HG03565 (cell line): Measurements from ENCODE around the gene OLIG2.

Source experiments
- ATAC-seq: cut with Tn5 transposase; IDR thresholded peaks from one replicate; pipeline ENCODE4 v1.9.1; 2021; ENCODE audit warnings: mild to moderate bottlenecking, moderate library complexity; ENCODE audit not compliant: unreplicated experiment

Gene OLIG2

DNA sequence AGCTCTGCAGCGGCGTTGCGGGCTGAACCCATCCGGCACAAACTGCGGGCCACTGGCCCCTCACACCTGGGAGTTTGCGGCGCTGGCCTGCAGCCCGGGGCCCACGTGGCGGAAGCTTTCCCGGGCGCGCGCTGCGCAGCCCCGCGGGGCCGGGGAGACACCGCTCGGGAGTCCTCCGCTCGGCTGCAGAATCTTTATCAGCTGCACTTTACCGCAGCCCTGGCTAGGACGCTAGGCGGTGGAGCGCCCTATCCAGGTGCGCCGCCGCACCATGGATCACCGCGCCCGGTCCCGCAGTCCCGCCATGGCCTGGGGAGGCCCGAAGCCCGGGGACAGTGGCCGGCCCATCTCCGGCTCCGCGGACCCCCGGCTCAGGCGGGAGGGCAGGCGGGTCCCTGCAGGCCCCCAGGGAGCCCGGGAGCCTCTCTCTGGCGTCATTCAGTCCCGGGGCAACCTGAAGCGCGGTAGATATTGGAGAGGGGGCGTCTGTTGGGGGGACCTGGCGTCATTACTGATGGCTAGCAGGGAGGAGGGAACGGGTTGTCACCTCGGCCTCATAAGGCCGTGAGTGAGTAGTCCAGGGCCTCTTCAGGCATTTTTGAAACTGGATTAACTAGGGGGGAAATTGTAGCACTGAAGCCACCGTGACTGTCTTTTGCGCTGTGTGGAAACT is 5.7 kb upstream of the OLIG2 start:
- no peak for ATAC-seq

DNA sequence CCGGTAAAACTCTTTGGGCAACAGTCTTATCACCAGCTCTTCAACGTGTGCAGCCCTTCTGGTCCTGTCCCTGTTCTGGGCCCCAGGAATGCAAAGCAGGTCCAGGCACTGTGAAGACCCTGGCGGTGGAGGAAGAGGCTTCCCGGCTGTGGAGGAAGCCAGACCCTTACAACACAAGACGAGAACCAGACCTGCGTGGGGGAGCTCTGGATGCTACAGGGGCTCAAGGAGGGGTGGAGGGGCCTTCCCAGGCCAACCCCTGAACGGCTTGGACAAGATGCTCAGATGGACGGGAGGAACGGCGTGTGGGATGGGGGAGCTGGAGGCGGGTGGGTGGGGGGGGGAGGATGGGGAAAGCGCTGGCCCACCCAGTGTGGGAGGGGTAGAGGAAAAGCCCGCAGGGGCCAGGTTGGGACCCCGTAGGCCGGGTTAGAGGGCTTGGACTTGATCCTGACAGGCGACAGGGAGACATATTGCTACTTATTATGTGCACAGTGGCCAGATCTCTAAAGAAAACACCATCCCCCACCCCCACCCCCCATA is 5.1 kb upstream of the OLIG2 start:
- no peak for ATAC-seq

DNA sequence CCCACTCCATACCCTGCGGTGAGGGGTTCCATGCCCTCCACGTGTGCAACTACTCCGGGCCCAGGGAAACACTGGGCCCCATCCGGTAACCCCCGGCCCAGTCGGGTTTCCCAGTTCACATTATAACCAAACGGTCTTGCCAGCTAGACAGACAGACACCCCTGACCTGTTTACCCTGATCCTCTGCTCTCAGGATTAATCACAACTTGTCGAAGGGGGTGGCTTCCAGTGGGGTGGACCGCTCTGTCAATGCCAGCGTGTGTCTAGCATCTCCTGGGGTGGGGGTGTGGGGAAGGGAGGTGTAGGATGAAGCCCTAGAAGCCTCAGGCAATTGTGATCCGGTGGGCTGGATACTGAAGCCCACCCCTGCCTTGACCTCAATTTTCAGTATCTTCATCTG is 4.6 kb upstream of the OLIG2 start:
- ATAC-seq, result no peak

DNA sequence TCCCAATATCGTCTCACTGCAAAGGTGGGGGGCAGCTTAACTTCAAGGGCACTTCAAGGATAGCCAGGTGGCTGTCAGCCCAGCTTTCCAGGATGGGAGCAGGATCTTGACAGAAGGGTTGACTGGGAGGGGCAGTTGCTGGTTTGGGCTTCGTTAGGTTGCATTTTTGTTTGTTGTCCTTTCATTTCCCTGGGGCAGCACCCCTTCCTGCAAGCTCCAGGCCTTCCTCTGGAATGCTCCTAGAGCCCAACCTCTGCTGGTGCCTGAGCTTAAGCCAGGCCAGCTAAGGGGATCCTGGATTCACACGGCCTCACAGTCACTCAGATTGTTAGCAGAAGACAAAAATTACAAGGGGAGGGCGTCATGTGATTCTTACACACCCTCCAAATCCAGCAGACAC is 4.1 kb upstream of the OLIG2 start:
- no peak for ATAC-seq

DNA sequence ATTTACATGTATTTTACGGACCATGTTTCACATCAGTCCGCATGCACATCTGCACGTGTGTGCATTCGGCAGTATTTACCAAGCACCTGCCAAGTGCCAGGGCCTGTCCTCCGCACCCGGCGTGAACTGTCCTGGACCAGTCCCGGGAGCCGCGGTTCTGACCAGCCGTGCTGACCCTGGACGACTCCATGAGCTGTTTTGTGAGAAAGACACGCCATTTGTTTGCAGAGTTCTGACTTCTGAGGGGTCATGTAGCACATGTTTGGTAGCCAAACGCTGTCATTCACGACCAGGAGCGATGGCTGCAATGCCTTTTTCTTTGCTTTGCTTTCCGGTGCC is 3.3 kb upstream of the OLIG2 start:
- ATAC-seq, result no peak

DNA sequence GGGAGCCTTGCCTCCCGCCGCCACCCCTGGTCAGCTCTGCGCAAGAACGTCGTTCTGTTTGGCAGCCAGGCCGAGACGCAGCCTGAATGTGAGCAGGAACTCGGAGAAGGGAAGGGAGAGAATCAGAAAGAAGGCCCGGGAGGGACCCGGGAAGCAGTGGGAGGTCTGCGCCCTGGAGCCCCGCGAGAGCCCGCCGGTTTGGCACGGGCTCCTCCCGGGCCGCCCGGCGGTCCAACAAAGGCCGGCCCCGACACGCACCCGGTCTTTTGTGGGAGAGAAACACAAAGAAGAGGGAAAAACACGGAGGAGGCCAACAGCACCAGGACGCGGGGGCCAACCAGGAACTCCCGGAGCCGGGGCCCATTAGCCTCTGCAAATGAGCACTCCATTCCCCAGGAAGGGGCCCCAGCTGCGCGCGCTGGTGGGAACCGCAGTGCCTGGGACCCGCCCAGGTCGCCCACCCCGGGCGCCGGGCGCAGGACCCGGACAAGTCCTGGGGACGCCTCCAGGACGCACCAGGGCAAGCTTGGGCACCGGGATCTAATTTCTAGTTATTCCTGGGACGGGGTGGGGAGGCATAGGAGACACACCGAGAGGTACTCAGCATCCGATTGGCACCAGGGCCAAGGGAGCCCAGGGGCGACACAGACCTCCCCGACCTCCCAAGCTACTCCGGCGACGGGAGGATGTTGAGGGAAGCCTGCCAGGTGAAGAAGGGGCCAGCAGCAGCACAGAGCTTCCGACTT is 2.7 kb upstream of the OLIG2 start:
- no peak for ATAC-seq

DNA sequence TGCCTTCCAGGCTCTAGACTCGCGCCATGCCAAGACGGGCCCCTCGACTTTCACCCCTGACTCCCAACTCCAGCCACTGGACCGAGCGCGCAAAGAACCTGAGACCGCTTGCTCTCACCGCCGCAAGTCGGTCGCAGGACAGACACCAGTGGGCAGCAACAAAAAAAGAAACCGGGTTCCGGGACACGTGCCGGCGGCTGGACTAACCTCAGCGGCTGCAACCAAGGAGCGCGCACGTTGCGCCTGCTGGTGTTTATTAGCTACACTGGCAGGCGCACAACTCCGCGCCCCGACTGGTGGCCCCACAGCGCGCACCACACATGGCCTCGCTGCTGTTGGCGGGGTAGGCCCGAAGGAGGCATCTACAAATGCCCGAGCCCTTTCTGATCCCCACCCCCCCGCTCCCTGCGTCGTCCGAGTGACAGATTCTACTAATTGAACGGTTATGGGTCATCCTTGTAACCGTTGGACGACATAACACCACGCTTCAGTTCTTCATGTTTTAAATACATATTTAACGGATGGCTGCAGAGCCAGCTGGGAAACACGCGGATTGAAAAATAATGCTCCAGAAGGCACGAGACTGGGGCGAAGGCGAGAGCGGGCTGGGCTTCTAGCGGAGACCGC is 2.0 kb upstream of the OLIG2 start:
- ATAC-seq, result no peak

DNA sequence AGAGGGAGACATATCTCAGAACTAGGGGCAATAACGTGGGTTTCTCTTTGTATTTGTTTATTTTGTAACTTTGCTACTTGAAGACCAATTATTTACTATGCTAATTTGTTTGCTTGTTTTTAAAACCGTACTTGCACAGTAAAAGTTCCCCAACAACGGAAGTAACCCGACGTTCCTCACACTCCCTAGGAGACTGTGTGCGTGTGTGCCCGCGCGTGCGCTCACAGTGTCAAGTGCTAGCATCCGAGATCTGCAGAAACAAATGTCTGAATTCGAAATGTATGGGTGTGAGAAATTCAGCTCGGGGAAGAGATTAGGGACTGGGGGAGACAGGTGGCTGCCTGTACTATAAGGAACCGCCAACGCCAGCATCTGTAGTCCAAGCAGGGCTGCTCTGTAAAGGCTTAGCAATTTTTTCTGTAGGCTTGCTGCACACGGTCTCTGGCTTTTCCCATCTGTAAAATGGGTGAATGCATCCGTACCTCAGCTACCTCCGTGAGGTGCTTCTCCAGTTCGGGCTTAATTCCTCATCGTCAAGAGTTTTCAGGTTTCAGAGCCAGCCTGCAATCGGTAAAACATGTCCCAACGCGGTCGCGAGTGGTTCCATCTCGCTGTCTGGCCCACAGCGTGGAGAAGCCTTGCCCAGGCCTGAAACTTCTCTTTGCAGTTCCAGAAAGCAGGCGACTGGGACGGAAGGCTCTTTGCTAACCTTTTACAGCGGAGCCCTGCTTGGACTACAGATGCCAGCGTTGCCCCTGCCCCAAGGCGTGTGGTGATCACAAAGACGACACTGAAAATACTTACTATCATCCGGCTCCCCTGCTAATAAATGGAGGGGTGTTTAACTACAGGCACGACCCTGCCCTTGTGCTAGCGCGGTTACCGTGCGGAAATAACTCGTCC is 1.3 kb upstream of the OLIG2 start:
- no peak for ATAC-seq

DNA sequence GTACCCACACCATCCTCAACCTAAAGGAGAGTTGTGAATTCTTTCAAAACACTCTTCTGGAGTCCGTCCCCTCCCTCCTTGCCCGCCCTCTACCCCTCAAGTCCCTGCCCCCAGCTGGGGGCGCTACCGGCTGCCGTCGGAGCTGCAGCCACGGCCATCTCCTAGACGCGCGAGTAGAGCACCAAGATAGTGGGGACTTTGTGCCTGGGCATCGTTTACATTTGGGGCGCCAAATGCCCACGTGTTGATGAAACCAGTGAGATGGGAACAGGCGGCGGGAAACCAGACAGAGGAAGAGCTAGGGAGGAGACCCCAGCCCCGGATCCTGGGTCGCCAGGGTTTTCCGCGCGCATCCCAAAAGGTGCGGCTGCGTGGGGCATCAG is 638 bp upstream of the OLIG2 start:
- no peak for ATAC-seq

DNA sequence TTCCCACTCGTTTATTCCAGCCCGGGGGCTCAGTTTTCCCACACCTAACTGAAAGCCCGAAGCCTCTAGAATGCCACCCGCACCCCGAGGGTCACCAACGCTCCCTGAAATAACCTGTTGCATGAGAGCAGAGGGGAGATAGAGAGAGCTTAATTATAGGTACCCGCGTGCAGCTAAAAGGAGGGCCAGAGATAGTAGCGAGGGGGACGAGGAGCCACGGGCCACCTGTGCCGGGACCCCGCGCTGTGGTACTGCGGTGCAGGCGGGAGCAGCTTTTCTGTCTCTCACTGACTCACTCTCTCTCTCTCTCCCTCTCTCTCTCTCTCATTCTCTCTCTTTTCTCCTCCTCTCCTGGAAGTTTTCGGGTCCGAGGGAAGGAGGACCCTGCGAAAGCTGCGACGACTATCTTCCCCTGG is 716 bp downstream of the OLIG2 start:
- ATAC-seq, result no peak

DNA sequence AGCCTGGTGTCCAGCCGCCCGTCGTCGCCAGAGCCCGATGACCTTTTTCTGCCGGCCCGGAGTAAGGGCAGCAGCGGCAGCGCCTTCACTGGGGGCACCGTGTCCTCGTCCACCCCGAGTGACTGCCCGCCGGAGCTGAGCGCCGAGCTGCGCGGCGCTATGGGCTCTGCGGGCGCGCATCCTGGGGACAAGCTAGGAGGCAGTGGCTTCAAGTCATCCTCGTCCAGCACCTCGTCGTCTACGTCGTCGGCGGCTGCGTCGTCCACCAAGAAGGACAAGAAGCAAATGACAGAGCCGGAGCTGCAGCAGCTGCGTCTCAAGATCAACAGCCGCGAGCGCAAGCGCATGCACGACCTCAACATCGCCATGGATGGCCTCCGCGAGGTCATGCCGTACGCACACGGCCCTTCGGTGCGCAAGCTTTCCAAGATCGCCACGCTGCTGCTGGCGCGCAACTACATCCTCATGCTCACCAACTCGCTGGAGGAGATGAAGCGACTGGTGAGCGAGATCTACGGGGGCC is 1.2 kb downstream of the OLIG2 start:
- no peak for ATAC-seq

DNA sequence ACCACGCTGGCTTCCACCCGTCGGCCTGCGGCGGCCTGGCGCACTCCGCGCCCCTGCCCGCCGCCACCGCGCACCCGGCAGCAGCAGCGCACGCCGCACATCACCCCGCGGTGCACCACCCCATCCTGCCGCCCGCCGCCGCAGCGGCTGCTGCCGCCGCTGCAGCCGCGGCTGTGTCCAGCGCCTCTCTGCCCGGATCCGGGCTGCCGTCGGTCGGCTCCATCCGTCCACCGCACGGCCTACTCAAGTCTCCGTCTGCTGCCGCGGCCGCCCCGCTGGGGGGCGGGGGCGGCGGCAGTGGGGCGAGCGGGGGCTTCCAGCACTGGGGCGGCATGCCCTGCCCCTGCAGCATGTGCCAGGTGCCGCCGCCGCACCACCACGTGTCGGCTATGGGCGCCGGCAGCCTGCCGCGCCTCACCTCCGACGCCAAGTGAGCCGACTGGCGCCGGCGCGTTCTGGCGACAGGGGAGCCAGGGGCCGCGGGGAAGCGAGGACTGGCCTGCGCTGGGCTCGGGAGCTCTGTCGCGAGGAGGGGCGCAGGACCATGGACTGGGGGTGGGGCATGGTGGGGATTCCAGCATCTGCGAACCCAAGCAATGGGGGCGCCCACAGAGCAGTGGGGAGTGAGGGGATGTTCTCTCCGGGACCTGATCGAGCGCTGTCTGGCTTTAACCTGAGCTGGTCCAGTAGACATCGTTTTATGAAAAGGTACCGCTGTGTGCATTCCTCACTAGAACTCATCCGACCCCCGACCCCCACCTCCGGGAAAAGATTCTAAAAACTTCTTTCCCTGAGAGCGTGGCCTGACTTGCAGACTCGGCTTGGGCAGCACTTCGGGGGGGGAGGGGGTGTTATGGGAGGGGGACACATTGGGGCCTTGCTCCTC is 1.9 kb downstream of the OLIG2 start:
- ATAC-seq, result no peak

DNA sequence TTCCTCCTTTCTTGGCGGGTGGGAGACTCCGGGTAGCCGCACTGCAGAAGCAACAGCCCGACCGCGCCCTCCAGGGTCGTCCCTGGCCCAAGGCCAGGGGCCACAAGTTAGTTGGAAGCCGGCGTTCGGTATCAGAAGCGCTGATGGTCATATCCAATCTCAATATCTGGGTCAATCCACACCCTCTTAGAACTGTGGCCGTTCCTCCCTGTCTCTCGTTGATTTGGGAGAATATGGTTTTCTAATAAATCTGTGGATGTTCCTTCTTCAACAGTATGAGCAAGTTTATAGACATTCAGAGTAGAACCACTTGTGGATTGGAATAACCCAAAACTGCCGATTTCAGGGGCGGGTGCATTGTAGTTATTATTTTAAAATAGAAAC is 2.5 kb downstream of the OLIG2 start:
- no peak for ATAC-seq

DNA sequence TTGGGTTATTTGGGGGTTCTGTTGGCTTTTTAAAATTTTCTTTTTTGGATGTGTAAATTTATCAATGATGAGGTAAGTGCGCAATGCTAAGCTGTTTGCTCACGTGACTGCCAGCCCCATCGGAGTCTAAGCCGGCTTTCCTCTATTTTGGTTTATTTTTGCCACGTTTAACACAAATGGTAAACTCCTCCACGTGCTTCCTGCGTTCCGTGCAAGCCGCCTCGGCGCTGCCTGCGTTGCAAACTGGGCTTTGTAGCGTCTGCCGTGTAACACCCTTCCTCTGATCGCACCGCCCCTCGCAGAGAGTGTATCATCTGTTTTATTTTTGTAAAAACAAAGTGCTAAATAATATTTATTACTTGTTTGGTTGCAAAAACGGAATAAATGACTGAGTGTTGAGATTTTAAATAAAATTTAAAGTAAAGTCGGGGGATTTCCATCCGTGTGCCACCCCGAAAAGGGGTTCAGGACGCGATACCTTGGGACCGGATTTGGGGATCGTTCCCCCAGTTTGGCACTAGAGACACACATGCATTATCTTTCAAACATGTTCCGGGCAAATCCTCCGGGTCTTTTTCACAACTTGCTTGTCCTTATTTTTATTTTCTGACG is 3.1 kb downstream of the OLIG2 start:
- ATAC-seq, result no peak

DNA sequence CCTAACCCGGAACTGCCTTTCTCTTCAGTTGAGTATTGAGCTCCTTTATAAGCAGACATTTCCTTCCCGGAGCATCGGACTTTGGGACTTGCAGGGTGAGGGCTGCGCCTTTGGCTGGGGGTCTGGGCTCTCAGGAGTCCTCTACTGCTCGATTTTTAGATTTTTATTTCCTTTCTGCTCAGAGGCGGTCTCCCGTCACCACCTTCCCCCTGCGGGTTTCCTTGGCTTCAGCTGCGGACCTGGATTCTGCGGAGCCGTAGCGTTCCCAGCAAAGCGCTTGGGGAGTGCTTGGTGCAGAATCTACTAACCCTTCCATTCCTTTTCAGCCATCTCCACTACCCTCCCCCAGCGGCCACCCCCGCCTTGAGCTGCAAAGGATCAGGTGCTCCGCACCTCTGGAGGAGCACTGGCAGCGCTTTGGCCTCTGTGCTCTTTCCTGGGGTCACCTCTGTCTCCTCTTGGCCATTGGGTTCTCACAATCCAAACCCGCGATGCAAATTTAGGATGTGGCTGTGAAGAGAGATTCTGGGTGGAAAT is 3.7 kb downstream of the OLIG2 start:
- ATAC-seq, result no peak

DNA sequence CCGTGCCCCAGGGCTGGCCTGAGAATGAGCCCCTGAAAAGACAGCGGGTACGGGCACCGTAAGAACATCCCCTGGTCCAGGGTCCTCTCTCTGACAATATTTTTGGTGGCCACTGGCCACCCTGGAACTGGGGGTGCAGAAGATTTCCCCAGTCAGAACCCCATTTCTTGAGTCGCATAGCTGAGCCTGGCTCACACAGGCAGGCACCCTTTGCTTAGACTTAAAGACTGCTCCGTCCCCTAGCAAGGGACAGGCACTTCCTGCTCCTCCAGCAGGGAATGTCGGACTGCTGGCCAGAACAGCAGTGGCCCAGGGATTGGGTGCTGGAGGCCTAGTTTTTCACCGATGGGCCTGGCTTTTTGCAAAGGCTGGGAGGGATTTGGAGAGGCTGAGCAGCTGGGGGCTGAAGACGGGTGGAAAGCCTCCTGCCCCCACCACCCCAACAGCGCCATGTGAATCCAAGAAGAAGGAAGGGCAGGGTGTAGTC is 4.3 kb downstream of the OLIG2 start:
- ATAC-seq, result no peak

DNA sequence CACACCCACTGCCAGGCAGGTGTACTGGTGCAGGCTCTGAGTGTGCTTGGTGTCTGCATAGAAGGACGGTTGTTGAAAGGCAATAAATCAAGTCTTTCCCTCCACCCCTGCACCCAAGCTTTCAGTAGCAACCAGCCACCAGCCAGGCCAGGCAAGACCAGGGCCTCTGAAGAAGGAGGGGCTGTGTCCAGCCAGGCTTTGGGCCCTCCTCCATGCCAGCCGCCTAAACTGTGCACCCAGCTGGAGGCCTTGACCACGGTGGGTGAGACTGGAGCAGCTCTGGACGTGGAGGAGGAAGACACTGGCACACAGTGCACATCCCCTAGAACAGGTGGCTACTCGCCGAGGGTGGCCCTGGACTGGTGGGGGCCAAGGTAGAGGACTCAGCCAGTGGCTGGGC is 4.9 kb downstream of the OLIG2 start:
- ATAC-seq, result no peak

DNA sequence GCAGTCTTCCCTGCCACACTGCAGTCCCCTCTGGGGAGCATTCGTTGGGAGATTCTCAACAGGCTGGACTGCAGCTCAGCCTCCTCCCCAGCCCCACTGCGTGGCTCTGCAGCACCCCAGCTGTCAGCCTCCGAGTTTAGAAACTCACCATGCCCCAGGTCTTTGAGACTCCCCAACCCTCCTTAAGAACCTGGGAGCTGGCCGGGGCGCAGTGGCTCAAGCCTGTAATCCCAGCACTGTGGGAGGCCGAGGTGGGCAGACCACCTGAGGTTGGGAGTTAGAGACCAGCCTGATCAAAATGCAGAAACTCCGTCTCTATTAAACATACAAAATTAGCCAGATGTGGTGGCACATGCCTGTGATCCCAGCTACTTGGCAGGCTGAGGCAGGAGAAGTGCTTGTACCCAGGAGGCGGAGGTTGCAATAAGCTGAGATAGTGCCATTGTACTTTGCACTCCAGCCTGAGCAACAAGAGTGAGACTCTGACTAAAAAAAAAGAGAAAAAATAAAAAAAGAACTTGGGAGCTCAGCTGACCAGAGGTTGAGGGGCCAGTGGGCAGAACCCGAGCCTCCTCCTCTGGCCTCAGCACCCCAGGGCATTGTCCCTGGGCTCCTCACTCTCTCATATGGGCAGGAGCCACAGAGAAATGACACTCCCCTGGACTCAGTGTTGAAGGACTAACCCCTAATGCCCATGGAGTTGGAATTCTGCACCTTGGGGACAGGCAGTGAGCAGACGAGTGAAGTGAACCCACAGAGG is 5.6 kb downstream of the OLIG2 start:
- no peak for ATAC-seq
